ENCODE results near the gene EFEMP1. TPM values are rescaled to one million over a fixed set of nuclear protein-coding genes. Genes with fewer than 3 reads are reported as not detected.
"Not testable (repeated sequence)": the region's sequence is repeated elsewhere in the genome, so short reads cannot be mapped to it uniquely, and the experiment has no call there.

EFEMP1 gene
- total and polyA plus RNA-seq, 4 donors: 0.65 to 11.5 (median 6.5) TPM

DNA sequence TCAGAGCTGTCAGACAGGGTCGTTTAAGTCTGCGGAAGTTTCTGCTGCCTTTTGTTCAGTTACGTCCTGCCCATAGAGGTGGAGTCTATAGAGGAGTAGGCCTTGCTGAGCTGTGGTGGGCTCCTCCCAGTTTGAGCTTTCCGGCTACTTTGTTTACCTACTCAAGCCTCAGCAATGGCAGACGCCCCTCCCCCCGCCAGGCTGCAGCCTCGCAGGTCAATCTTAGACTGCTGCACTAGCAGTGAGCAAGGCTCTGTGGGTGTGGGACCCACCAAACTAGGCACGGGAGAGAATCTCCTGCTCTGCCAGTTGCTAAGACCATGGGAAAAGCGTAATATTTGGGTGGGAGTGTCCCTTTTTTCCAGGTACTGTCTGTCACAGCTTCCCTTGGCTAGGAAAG lies 86.5 kb downstream of the EFEMP1 start:
- TF ChIP-seq FOXA1 (IDR thresholded peaks at IDR 0.05) (no peak), HNF4A (conservative IDR thresholded peaks at IDR 0.05) (no peak), JUND (IDR thresholded peaks at IDR 0.05) (no peak), RAD21 (IDR thresholded peaks at IDR 0.05) (no peak), EGR1 (IDR thresholded peaks at IDR 0.05; ENCODE audit: low read depth in 2 of 2) (no peak), SP1 (IDR thresholded peaks at IDR 0.05) (no peak), HNF4G (IDR thresholded peaks at IDR 0.05) (no peak)
- TF ChIP-seq, protein P1, sequence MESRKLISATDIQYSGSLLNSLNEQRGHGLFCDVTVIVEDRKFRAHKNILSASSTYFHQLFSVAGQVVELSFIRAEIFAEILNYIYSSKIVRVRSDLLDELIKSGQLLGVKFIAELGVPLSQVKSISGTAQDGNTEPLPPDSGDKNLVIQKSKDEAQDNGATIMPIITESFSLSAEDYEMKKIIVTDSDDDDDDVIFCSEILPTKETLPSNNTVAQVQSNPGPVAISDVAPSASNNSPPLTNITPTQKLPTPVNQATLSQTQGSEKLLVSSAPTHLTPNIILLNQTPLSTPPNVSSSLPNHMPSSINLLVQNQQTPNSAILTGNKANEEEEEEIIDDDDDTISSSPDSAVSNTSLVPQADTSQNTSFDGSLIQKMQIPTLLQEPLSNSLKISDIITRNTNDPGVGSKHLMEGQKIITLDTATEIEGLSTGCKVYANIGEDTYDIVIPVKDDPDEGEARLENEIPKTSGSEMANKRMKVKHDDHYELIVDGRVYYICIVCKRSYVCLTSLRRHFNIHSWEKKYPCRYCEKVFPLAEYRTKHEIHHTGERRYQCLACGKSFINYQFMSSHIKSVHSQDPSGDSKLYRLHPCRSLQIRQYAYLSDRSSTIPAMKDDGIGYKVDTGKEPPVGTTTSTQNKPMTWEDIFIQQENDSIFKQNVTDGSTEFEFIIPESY (IDR thresholded peaks at IDR 0.05): no peak
- TF ChIP-seq, protein P2, sequence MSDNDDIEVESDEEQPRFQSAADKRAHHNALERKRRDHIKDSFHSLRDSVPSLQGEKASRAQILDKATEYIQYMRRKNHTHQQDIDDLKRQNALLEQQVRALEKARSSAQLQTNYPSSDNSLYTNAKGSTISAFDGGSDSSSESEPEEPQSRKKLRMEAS (IDR thresholded peaks at IDR 0.05): no peak
- no peak overlapping the region for H3K27ac ChIP-seq (ENCODE audit: low read depth in 1 of 2, low read length in 2 of 2)
- peaks cover 0 to 10% (median 9%) of the 10 kb centered on the region in 4 donors for H3K4me1 ChIP-seq (ENCODE audit: control insufficient read depth in 4 of 4, insufficient read depth in 4 of 4, low read length in 3 of 4)
- WGBS: 73% methylated on average over 9 of the region's 9 CpGs
- H3K9ac ChIP-seq (ENCODE audit: low read depth in 1 of 2, low read length in 2 of 2): no peak overlapping the region
- no peak for DNase-seq (ENCODE audit: low spot score)
- H3K27me3 ChIP-seq (ENCODE audit: control insufficient read depth in 4 of 4, insufficient read depth in 4 of 4, low read length in 3 of 4): no peaks in the 10 kb centered on the region
- H3K36me3 ChIP-seq (ENCODE audit: control insufficient read depth in 4 of 4, insufficient read depth in 3 of 4, low read depth in 1 of 4, low read length in 3 of 4): no peaks in the 10 kb centered on the region
- H3K9me3 ChIP-seq (ENCODE audit: control insufficient read depth in 4 of 4, low read length in 3 of 4): no peaks in the 10 kb centered on the region
- H3K4me3 ChIP-seq (ENCODE audit: low read depth in 1 of 3, low read length in 3 of 3): no peak overlapping the region

DNA sequence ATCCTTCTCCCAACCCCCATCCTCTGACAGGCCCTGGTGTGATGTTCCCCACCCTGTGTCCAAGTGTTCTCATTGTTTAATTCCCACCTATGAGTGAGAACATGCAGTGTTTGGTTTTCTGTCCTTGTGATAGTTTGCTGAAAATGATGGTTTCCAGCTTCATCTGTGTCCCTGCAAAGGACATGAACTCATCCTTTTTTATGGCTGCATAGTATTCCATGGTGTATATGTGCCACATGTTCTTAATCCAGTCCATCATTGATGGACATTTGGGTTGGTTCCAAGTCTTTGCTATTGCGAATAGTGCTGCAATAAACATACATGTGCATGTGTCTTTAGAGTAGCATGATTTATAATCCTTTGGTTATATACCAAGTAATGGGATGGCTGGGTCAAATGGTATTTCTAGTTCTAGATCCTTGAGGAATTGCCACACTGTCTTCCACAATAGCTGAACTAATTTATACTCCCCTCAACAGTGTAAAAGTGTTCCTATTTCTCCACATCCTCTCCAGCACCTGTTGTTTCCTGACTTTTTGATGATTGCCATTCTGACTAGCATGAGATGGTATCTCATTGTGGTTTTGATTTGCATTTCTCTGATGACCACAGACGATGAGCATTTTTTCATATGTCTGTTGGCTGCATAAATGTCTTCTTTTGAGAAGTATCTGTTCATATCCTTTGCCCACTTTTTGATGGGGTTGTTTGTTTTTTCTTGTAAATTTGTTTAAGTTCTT lies 91.7 kb downstream of the EFEMP1 start:
- DNase-seq (ENCODE audit: low spot score); H3K36me3 ChIP-seq (ENCODE audit: control insufficient read depth in 4 of 4, insufficient read depth in 3 of 4, low read depth in 1 of 4, low read length in 3 of 4); H3K9ac ChIP-seq (ENCODE audit: low read depth in 1 of 2, low read length in 2 of 2); H3K27me3 ChIP-seq (ENCODE audit: control insufficient read depth in 4 of 4, insufficient read depth in 4 of 4, low read length in 3 of 4); H3K4me3 ChIP-seq (ENCODE audit: low read depth in 1 of 3, low read length in 3 of 3); H3K4me1 ChIP-seq (ENCODE audit: control insufficient read depth in 4 of 4, insufficient read depth in 4 of 4, low read length in 3 of 4); H3K9me3 ChIP-seq (ENCODE audit: control insufficient read depth in 4 of 4, low read length in 3 of 4); H3K27ac ChIP-seq (ENCODE audit: low read depth in 1 of 2, low read length in 2 of 2): not testable (repeated sequence)
- 79% methylated on average over 2 of the region's 2 CpGs for WGBS

DNA sequence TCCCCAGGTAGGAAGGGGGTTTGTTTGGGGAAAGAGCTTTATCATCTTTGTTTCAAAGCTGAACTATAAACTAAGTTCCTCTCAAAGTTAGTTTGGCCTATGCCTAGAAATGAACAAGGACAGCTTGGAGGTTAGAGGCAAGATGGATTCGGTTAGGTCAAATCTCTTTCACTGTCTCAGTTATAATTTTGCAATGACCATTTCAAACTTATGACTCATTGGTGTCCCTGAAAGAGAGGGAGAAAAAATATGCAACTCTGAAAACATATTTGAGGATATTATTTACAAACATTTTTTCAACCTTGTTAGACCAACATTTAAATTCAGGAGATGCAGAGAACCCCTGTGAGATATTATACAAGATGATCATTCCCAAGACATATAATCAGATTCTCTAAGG lies 95.7 kb downstream of the EFEMP1 start:
- WGBS: 95% methylated on average over 1 of the region's 1 CpG
- no peak overlapping the region for H3K27ac ChIP-seq (ENCODE audit: low read depth in 1 of 2, low read length in 2 of 2)

DNA sequence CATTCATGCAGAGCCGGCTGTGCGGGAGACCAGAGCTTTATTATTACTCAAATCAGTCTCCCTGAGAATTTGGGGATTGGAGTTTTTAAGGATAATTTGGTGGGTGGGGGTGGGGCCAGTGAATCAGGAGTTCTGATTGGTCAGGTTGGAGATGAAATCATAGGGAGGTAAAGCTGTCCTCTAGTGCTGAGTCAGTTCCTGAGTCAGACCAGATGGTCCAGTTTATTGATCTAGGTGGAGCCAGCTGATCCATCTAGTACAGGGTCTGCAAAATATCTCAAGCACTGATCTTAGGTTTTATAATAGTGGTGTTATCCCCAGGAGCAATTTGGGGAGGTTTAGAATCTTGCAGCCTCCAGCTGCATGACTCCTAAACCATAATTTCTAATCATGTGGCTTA lies 96.2 kb downstream of the EFEMP1 start:
- not testable (repeated sequence) for H3K36me3 ChIP-seq (ENCODE audit: control insufficient read depth in 4 of 4, insufficient read depth in 3 of 4, low read depth in 1 of 4, low read length in 3 of 4); H3K9ac ChIP-seq (ENCODE audit: low read depth in 1 of 2, low read length in 2 of 2); DNase-seq (ENCODE audit: low spot score); H3K4me3 ChIP-seq (ENCODE audit: low read depth in 1 of 3, low read length in 3 of 3); H3K4me1 ChIP-seq (ENCODE audit: control insufficient read depth in 4 of 4, insufficient read depth in 4 of 4, low read length in 3 of 4); H3K9me3 ChIP-seq (ENCODE audit: control insufficient read depth in 4 of 4, low read length in 3 of 4); H3K27ac ChIP-seq (ENCODE audit: low read depth in 1 of 2, low read length in 2 of 2); H3K27me3 ChIP-seq (ENCODE audit: control insufficient read depth in 4 of 4, insufficient read depth in 4 of 4, low read length in 3 of 4)
- 94% methylated on average over 2 of the region's 2 CpGs for WGBS

More for the DNA sequence above, 95.7 kb downstream of the EFEMP1 start:
- H3K4me1 ChIP-seq (ENCODE audit: control insufficient read depth in 4 of 4, insufficient read depth in 4 of 4, low read length in 3 of 4): no peaks in the 10 kb centered on the region
- no peak for DNase-seq (ENCODE audit: low spot score)
- H3K9ac ChIP-seq (ENCODE audit: low read depth in 1 of 2, low read length in 2 of 2): no peak overlapping the region
- no peaks in the 10 kb centered on the region for H3K36me3 ChIP-seq (ENCODE audit: control insufficient read depth in 4 of 4, insufficient read depth in 3 of 4, low read depth in 1 of 4, low read length in 3 of 4)
- no peaks in the 10 kb centered on the region for H3K27me3 ChIP-seq (ENCODE audit: control insufficient read depth in 4 of 4, insufficient read depth in 4 of 4, low read length in 3 of 4)
- no peak overlapping the region for H3K4me3 ChIP-seq (ENCODE audit: low read depth in 1 of 3, low read length in 3 of 3)
- no peaks in the 10 kb centered on the region for H3K9me3 ChIP-seq (ENCODE audit: control insufficient read depth in 4 of 4, low read length in 3 of 4)
- TF ChIP-seq, protein P3, sequence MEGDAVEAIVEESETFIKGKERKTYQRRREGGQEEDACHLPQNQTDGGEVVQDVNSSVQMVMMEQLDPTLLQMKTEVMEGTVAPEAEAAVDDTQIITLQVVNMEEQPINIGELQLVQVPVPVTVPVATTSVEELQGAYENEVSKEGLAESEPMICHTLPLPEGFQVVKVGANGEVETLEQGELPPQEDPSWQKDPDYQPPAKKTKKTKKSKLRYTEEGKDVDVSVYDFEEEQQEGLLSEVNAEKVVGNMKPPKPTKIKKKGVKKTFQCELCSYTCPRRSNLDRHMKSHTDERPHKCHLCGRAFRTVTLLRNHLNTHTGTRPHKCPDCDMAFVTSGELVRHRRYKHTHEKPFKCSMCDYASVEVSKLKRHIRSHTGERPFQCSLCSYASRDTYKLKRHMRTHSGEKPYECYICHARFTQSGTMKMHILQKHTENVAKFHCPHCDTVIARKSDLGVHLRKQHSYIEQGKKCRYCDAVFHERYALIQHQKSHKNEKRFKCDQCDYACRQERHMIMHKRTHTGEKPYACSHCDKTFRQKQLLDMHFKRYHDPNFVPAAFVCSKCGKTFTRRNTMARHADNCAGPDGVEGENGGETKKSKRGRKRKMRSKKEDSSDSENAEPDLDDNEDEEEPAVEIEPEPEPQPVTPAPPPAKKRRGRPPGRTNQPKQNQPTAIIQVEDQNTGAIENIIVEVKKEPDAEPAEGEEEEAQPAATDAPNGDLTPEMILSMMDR (IDR thresholded peaks at IDR 0.05; ENCODE audit: low read depth, low read length, missing input control): no peak
- TF ChIP-seq RXRA (IDR thresholded peaks at IDR 0.05) (no peak), RAD21 (IDR thresholded peaks at IDR 0.05) (no peak), FOXA1 (IDR thresholded peaks at IDR 0.05) (no peak), TAF1 (conservative IDR thresholded peaks at IDR 0.05) (no peak)
- TF ChIP-seq, protein P1 (IDR thresholded peaks at IDR 0.05): no peak
- TF ChIP-seq, protein P2 (IDR thresholded peaks at IDR 0.05): no peak
